Measurements from ENCODE around the gene NANOS1. TPM values are rescaled to one million over a fixed set of nuclear protein-coding genes. Genes with fewer than 3 reads are reported as not detected.

NANOS1 gene
- total and polyA plus RNA-seq, 2 experiments from 2014 or later = 1.6 to 2.9 TPM

GRCh38 chr10:118995739-118996138 lies 33.8 kb upstream of the NANOS1 start (continued):
- TF ChIP-seq, protein P1, sequence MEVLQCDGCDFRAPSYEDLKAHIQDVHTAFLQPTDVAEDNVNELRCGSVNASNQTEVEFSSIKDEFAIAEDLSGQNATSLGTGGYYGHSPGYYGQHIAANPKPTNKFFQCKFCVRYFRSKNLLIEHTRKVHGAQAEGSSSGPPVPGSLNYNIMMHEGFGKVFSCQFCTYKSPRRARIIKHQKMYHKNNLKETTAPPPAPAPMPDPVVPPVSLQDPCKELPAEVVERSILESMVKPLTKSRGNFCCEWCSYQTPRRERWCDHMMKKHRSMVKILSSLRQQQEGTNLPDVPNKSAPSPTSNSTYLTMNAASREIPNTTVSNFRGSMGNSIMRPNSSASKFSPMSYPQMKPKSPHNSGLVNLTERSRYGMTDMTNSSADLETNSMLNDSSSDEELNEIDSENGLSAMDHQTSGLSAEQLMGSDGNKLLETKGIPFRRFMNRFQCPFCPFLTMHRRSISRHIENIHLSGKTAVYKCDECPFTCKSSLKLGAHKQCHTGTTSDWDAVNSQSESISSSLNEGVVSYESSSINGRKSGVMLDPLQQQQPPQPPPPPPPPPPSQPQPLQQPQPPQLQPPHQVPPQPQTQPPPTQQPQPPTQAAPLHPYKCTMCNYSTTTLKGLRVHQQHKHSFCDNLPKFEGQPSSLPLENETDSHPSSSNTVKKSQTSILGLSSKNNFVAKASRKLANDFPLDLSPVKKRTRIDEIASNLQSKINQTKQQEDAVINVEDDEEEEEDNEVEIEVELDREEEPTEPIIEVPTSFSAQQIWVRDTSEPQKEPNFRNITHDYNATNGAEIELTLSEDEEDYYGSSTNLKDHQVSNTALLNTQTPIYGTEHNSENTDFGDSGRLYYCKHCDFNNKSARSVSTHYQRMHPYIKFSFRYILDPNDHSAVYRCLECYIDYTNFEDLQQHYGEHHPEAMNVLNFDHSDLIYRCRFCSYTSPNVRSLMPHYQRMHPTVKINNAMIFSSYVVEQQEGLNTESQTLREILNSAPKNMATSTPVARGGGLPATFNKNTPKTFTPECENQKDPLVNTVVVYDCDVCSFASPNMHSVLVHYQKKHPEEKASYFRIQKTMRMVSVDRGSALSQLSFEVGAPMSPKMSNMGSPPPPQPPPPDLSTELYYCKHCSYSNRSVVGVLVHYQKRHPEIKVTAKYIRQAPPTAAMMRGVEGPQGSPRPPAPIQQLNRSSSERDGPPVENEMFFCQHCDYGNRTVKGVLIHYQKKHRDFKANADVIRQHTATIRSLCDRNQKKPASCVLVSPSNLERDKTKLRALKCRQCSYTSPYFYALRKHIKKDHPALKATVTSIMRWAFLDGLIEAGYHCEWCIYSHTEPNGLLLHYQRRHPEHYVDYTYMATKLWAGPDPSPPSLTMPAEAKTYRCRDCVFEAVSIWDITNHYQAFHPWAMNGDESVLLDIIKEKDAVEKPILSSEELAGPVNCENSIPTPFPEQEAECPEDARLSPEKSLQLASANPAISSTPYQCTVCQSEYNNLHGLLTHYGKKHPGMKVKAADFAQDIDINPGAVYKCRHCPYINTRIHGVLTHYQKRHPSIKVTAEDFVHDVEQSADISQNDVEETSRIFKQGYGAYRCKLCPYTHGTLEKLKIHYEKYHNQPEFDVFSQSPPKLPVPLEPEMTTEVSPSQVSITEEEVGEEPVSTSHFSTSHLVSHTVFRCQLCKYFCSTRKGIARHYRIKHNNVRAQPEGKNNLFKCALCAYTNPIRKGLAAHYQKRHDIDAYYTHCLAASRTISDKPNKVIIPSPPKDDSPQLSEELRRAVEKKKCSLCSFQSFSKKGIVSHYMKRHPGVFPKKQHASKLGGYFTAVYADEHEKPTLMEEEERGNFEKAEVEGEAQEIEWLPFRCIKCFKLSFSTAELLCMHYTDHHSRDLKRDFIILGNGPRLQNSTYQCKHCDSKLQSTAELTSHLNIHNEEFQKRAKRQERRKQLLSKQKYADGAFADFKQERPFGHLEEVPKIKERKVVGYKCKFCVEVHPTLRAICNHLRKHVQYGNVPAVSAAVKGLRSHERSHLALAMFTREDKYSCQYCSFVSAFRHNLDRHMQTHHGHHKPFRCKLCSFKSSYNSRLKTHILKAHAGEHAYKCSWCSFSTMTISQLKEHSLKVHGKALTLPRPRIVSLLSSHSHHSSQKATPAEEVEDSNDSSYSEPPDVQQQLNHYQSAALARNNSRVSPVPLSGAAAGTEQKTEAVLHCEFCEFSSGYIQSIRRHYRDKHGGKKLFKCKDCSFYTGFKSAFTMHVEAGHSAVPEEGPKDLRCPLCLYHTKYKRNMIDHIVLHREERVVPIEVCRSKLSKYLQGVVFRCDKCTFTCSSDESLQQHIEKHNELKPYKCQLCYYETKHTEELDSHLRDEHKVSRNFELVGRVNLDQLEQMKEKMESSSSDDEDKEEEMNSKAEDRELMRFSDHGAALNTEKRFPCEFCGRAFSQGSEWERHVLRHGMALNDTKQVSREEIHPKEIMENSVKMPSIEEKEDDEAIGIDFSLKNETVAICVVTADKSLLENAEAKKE (CRISPR knock-in tag; IDR thresholded peaks at IDR 0.05) = no peak

DNA sequence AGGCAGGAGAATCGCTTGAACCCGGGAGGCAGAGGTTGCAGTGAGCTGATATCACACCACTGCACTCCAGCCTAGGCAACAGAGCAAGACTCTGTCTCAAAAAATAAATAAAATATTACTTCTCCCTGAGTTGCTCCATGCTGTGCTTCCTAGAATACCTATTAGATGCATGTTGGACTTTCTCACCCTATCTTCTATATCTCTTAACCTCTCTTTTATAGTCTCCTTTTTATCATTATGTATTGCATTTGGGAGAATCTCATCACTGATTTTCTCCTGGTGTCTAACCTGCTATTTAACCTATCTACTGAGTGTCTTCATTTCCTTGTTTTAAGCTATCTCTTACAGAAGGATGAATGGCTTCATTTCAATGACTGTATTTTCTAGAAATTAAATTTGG lies 32.1 kb upstream of the NANOS1 start:
- 0 out of 2 replicates have a peak, but pooled peaks cover 4% of the 10 kb centered on the region for H3K9me2 ChIP-seq (ENCODE audit: insufficient read depth)
- no peaks in the 10 kb centered on the region for H3K4me1 ChIP-seq (ENCODE audit: insufficient read depth)
- no peak overlapping the region for H3K4me2 ChIP-seq
- no peak overlapping the region for H2AFZ ChIP-seq
- Mint-ChIP-seq H3K4me1 (peaks cover 3% of the 10 kb centered on the region; the same call in 2 of the 3 replicates), H3K9me3 (peaks cover 3% of the 10 kb centered on the region; the same call in 2 of the 3 replicates), H3K27me3 (ENCODE audit: insufficient read depth, low read depth, poor library complexity) (peaks cover 6% of the 10 kb centered on the region), H3K27ac (no peak overlapping the region), H3K4me3 (no peak overlapping the region), H3K36me3 (ENCODE audit: low read depth) (no peaks in the 10 kb centered on the region)
- H3K36me3 ChIP-seq (ENCODE audit: insufficient read depth) = no peaks in the 10 kb centered on the region
- H3K4me3 ChIP-seq = no peak overlapping the region
- no peaks in the 10 kb centered on the region for H3K27me3 ChIP-seq (ENCODE audit: insufficient read depth)
- no peaks in the 10 kb centered on the region for H4K20me1 ChIP-seq (replicated peaks; ENCODE audit: insufficient read depth)
- no peak for DNase-seq (ENCODE audit: low spot score)
- no peak overlapping the region for H3K27ac ChIP-seq (ENCODE audit: low read depth)
- no peak for ATAC-seq
- H3K79me2 ChIP-seq (replicated peaks; ENCODE audit: insufficient read depth) = no peaks in the 10 kb centered on the region
- H3F3A ChIP-seq (replicated peaks; ENCODE audit: low read depth) = no peaks in the 10 kb centered on the region
- TF ChIP-seq EZH2phosphoT487 (IDR thresholded peaks at IDR 0.05; ENCODE audit: unreplicated experiment) (no peak), ZNF114 (CRISPR knock-in tag; IDR thresholded peaks at IDR 0.05) (no peak), REST (IDR thresholded peaks at IDR 0.05; ENCODE audit: unreplicated experiment) (no peak), POLR2AphosphoS5 (IDR thresholded peaks at IDR 0.05; ENCODE audit: low read depth) (no peak), CREB1 (CRISPR knock-in tag; IDR thresholded peaks at IDR 0.05; ENCODE audit: low read depth) (no peak), EZH2 (IDR thresholded peaks at IDR 0.05; ENCODE audit: low read depth, unreplicated experiment) (no peak), JUNB (IDR thresholded peaks at IDR 0.05; ENCODE audit: unreplicated experiment) (no peak)
- TF ChIP-seq, protein P2, sequence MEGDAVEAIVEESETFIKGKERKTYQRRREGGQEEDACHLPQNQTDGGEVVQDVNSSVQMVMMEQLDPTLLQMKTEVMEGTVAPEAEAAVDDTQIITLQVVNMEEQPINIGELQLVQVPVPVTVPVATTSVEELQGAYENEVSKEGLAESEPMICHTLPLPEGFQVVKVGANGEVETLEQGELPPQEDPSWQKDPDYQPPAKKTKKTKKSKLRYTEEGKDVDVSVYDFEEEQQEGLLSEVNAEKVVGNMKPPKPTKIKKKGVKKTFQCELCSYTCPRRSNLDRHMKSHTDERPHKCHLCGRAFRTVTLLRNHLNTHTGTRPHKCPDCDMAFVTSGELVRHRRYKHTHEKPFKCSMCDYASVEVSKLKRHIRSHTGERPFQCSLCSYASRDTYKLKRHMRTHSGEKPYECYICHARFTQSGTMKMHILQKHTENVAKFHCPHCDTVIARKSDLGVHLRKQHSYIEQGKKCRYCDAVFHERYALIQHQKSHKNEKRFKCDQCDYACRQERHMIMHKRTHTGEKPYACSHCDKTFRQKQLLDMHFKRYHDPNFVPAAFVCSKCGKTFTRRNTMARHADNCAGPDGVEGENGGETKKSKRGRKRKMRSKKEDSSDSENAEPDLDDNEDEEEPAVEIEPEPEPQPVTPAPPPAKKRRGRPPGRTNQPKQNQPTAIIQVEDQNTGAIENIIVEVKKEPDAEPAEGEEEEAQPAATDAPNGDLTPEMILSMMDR (conservative IDR thresholded peaks at IDR 0.05; ENCODE audit: low read depth in 2 of 2) = no peak
- TF ChIP-seq, protein P3, sequence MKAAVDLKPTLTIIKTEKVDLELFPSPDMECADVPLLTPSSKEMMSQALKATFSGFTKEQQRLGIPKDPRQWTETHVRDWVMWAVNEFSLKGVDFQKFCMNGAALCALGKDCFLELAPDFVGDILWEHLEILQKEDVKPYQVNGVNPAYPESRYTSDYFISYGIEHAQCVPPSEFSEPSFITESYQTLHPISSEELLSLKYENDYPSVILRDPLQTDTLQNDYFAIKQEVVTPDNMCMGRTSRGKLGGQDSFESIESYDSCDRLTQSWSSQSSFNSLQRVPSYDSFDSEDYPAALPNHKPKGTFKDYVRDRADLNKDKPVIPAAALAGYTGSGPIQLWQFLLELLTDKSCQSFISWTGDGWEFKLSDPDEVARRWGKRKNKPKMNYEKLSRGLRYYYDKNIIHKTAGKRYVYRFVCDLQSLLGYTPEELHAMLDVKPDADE (IDR thresholded peaks at IDR 0.05) = no peak

All from GM23338 (cell line).